SU-DHL-6 (cell line): ENCODE measurements around the gene SLC2A8.

Experiments
- CTCF ChIP-seq: fragments of 200-600 bp; sonication (generic); IDR thresholded peaks from one replicate; pipeline ENCODE4 v1.5.1; 2017; ENCODE audit warnings: antibody characterized with exemption, mild to moderate bottlenecking, low read length, moderate library complexity; ENCODE audit not compliant: insufficient read depth, poor library complexity, severe bottlenecking
- EZH2phosphoT487 ChIP-seq: fragments of 200-600 bp; sonication (generic), shearing (Covaris generic); conservative IDR thresholded peaks from 2 replicates; pipeline ENCODE4 v1.6.1; 2018; ENCODE audit warnings: mild to moderate bottlenecking, antibody characterized with exemption, low read length, moderate library complexity, mixed read lengths

- TF ChIP-seq CTCF (no peak), EZH2phosphoT487 (no peak)
Observed at GRCh38 chr9:127369428-127369827, 27.5 kb upstream of the SLC2A8 start.
